OCI-LY3 (cell line): ENCODE results near the gene EIF4G3.

Source experiments
- CTCF ChIP-seq: fragments of 200-600, 300-600 bp; sonication (generic); IDR thresholded peaks from 2 replicates; pipeline ENCODE4 v1.5.1; 2014; ENCODE audit warnings: antibody characterized with exemption, low read length, low read depth
- EZH2phosphoT487 ChIP-seq: fragments of 200-600 bp; shearing (Covaris generic); IDR thresholded peaks from 2 replicates; pipeline ENCODE4 v1.6.1; 2018; ENCODE audit warnings: antibody characterized with exemption, mixed run types, low read depth

- TF ChIP-seq CTCF (no peak), EZH2phosphoT487 (no peak)
Observed at GRCh38 chr1:21050031-21050430, 126.7 kb downstream of the EIF4G3 start.
